HG03378 (cell line): ENCODE data around the gene SLC17A5.
A peak's percentile ranks its signal among the peaks of the same experiment; 100 is the strongest.
"Not testable (repeated sequence)": the region's sequence is repeated elsewhere in the genome, so short reads cannot be mapped to it uniquely, and the experiment has no call there.

ENCODE experiments used
- ATAC-seq: cut with Tn5 transposase; IDR thresholded peaks from one replicate; pipeline ENCODE4 v1.9.1; 2021; ENCODE audit warnings: mild to moderate bottlenecking, moderate library complexity; ENCODE audit not compliant: unreplicated experiment

SLC17A5 gene

GRCh38 chr6:73618082-73618481, 35.7 kb downstream of the SLC17A5 start:
- not testable (repeated sequence) for ATAC-seq

- ATAC-seq: no peak
Observed at GRCh38 chr6:73614802-73615201, 39.0 kb downstream of the SLC17A5 start.

DNA sequence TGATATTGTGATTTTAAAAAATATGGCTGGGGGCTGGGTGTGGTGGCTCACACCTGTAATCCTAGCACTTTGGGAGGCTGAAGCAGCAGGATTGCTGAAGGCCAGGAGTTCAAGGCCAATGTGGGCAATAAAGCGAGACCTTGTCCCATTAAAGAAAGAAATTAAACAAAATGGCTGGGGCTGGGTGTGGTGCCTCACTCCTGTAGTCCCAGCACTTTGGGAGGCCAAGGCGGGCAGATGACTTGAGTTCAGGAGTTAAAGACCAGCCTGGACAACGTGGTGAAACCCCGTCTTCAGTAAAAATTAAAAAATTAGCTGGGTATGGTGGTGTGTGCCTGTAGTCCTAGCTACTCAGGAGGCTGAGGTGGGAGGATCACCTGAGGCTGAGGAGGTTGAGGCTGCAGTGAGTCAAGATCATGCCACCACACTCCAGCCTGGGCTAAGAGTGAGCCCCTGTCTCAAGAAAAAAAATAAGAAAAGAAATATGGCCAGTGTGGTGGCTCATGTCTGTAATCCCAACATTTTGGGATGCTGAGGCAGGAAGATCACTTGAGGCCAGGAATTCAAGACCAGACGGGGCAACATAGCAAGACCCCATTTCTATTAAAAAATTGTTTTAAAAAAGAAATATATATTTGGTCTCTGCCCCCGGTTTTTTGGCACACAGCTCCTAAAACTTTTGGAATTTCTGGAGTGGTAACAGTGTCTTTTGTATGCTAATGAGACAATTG, 39.8 kb downstream of the SLC17A5 start:
- ATAC-seq: no peak

- no peak for ATAC-seq
Observed at GRCh38 chr6:73612611-73613010, 41.2 kb downstream of the SLC17A5 start.

- no peak for ATAC-seq
Observed at GRCh38 chr6:73610444-73611275, 43.1 kb downstream of the SLC17A5 start.

- ATAC-seq: no peak
Observed at GRCh38 chr6:73608761-73609160, 45.0 kb downstream of the SLC17A5 start.

DNA sequence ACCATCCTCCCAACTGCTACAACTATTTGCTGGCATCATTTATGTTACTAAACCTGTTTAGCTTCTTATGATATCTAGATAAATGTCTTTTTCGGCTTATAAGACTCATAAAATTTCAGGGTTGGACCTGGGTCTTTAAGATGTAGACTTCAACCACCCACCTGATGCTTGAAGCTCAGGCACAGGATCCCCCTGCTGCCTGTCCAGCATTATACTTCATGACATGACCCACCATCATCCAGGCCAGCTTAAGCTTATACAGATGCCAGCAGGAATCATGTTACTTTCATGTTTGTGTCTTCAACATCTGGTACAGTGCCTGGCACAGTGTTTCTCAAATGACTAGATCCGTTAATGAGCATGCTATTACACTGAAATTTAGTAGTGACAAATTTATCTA, 47.4 kb downstream of the SLC17A5 start:
- ATAC-seq: no peak

GRCh38 chr6:73604461-73604860, 49.3 kb downstream of the SLC17A5 start:
- no peak for ATAC-seq

GRCh38 chr6:73604020-73604419, 49.8 kb downstream of the SLC17A5 start:
- ATAC-seq: no peak

GRCh38 chr6:73586416-73586974, 67.3 kb downstream of the SLC17A5 start:
- ATAC-seq: no peak

DNA sequence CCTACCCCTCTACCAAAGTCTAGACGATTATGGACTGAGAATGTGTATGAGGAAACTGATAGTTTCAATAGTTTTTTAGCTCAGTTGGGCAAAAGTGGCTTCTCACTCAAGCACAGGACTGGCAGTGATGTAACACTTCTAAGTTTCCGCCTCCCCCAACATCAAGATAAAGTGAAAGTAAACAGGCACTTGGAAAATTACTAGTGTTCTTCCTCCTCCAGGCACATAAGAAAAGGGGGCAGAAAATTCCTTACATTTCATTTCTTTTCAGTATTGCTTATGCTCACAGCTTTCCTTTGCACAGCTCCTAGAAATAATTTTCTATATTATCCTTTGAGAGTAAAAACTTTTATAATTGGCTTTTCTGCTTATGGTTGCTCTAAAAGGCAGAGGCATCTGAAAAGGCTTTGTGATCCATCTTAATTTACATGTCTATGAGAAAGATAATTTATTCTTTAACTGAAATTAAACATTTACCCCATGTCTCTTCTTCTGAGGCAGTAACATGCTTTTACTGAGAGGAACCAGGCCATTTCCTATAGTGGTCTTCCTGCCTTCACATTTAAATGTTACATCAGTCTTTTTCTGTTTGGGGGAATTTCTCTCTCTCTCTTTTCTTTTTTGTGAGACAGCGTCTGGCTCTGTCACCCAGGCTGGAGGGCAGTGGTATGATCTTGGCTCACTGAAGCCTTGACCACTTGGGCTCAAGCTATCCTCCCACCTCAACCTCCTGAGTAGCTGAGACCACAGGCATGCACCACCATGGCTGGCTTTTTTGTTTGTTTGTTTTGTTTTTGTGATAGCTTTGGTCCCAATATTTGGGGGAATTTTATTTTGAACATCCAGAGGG, 68.0 kb downstream of the SLC17A5 start:
- peak; percentile 74 for ATAC-seq

- ATAC-seq: no peak
Observed at GRCh38 chr6:73581293-73581692, 72.5 kb downstream of the SLC17A5 start.

DNA sequence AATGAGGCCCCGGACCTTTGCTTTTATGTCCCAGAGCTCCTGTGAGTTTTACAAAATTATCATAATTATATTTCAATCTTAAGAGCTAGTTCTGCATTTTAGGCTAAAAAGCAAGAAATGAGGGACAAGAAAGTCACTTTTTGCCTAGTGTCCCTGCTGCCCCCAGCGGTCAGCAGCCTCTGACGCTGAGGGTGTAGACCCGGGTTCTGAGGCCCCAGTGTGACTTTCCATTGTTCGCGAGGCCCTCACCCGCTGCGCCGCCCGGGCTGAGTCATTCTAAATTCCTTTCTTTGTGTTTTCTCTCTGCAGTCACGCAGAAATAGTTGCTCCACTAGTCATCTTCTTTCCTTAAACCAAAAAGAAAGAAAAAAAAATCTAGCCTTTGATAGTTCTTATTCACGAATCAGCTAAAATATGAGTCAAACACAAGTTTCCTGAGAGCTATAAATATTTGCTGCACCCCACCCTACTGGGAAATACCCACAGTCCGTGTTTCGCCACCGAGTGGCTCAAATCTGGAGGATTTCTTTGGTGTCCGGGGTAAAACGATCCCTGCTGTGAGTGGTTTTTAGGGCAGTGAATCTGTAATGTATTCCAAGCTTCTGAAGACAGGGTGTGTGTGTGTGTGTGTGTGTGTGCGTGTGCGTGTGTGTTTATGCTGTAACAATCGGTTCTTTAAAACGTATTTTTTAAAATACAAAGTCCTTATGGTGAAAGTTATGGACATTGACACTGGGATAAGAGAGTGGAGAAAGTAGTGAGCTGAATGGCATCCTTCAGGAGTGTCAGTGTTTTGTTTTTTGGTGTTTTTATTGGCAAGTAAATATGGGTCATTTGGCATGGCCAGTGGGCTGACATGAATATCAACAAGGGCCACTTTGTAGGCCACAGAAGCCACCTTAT, 73.3 kb downstream of the SLC17A5 start:
- ATAC-seq: peak; percentile 81

GRCh38 chr6:73579851-73580246, 73.9 kb downstream of the SLC17A5 start:
- peak; percentile 27 for ATAC-seq

- peak; percentile 10 for ATAC-seq
Observed at GRCh38 chr6:73579389-73579788, 74.4 kb downstream of the SLC17A5 start.

DNA sequence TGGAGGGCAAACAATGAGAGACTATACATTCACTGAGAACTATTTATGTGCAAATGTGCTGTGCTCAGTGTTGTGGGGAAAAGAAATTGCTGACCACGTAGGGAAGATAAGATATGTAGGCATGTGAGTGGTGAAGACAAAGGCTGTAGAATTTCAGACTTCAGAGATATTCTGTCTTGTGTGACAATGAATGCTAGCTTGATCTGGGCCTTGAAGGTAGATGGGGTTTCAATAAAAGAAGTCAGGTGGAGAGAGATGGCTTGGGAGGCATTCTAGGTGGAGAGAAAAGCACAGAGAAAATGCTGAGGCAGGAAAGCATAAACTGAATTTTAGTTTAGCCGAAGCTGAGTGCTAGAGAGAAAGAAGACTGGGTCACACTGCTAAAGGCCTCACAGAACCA, 76.1 kb downstream of the SLC17A5 start:
- ATAC-seq: no peak

DNA sequence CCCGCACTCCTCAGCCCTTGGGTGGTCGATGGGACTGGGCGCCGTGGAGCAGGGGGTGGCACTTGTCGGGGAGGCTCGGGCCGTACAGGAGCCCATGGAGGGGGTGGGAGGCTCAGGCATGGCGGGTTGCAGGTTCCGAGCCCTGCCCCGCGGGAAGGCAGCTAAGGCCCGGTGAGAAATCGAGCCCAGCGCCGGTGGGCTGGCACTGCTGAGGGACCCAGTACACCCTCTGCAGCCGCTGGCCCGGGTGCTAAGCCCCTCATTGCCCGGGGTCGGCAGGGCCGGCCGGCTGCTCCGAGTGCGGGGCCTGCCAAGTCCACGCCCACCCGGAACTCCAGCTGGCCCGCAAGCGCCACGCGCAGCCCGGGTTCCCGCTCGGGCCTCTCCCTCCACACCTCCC, 81.3 kb downstream of the SLC17A5 start:
- not testable (repeated sequence) for ATAC-seq

DNA sequence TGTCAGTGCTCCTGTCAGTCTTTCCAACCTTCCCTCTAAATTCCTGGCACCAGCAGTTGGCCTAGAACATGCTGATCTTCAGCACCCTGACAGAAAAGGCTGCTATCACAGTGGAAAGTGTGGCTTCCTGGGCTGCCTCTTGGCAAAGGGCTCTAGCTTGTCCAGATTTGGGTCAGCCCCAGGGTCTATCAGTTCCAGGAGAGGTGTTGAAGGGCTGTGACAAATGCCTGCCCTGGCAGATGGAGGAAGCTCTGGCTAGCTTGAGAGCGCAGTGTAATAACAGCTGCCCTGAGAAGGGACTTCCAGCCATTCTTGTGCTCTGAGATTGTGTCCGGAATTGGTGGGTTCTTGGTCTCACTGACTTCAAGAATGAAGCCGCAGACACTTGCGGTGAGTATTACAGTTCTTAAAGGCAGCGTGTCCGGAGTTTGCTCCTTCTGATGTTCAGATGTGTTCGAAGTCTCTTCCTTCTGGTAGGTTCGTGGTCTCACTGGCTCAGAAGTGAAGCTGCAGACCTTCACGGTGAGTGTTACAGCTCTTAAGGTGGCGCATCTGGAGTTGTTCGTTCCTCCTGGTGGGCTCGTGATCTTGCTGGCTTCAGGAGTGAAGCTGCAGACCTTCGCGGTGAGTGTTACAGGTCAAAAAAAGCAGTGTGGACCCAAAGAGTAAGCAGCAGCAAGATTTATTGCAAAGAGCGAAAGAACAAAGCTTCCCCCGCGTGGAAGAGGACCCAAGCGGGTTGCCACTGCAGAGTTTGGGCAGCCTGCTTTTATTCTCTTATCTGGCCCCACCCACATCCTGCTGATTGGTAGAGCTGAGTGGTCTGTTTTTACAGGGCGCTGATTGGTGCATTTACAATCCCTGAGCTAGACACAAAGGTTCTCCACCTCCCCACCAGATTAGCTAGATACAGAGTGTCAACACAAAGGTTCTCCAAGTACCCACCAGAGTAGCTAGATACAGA, 82.3 kb downstream of the SLC17A5 start:
- ATAC-seq: not testable (repeated sequence)

DNA sequence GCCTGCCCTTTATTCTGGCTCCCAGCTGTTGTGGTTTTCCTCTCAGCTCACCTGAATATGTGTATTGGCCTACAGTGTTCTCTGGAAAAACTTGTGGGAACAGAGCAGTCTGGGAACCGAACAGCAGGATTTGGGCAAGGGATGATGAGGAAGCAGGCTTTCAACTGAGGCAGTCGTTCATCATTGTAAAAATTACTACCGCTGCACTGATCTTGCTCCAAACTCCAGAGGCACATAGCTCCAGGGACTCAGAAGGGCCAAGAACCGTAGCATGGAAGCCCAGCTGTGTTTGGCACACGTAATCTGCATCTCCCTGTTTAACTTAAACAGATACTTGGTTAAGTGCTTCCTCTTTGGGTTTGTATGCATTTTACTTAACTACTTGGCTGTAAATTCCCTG, 84.7 kb downstream of the SLC17A5 start:
- no peak for ATAC-seq
